ENCODE results near the gene NRTN. TPM values are rescaled to one million over a fixed set of nuclear protein-coding genes. Genes with fewer than 3 reads are reported as not detected.

The NRTN gene
- total and polyA plus RNA-seq, 2 of the 13 experiments (the other 11 are each of a cell fraction or from before 2014, with no cell fraction given) = 4.1 to 5.3 TPM

GRCh38 chr19:5805462-5806132, 730 bp downstream of the NRTN start (continued):
- peak; percentile 72; the same call in 1 of the 2 replicates for TF ChIP-seq ZBTB33 (CRISPR knock-in tag; IDR thresholded peaks at IDR 0.05)
- TF ChIP-seq BRCA1 (CRISPR knock-in tag; IDR thresholded peaks at IDR 0.05) = no peak
- peak; percentile 47 for TF ChIP-seq MED8 (CRISPR knock-in tag; IDR thresholded peaks at IDR 0.05; ENCODE audit: insufficient replicate concordance)
- TF ChIP-seq GATAD2A (CRISPR knock-in tag; IDR thresholded peaks at IDR 0.05) = peak; percentile 74
- no peak for TF ChIP-seq ZNF557 (CRISPR knock-in tag; IDR thresholded peaks at IDR 0.05)
- no peak for TF ChIP-seq GABPA (IDR thresholded peaks at IDR 0.05; ENCODE audit: low read depth, low read length)
- TF ChIP-seq GABPA (CRISPR knock-in tag; IDR thresholded peaks at IDR 0.05; ENCODE audit: low read depth) = no peak
- TF ChIP-seq CREB1 (IDR thresholded peaks at IDR 0.05) = no peak
- no peak for TF ChIP-seq CREB1 (CRISPR knock-in tag; IDR thresholded peaks at IDR 0.05)
- TF ChIP-seq NKX3-1 (CRISPR knock-in tag; IDR thresholded peaks at IDR 0.05) = no peak
- no peak for TF ChIP-seq NFATC3 (CRISPR knock-in tag; IDR thresholded peaks at IDR 0.05)
- no peak for TF ChIP-seq PRMT3 (CRISPR knock-in tag; IDR thresholded peaks at IDR 0.05; ENCODE audit: borderline replicate concordance, low read depth)
- no peak for TF ChIP-seq KLF16 (CRISPR knock-in tag; IDR thresholded peaks at IDR 0.05)
- TF ChIP-seq ZNF484 (CRISPR knock-in tag; IDR thresholded peaks at IDR 0.05; ENCODE audit: borderline replicate concordance, low read depth) = no peak
- no peak for TF ChIP-seq ZNF552 (CRISPR knock-in tag; IDR thresholded peaks at IDR 0.05; ENCODE audit: borderline replicate concordance)
- TF ChIP-seq ZNF878 (CRISPR knock-in tag; IDR thresholded peaks at IDR 0.05) = no peak
- no peak for TF ChIP-seq ZNF691 (CRISPR knock-in tag; IDR thresholded peaks at IDR 0.05; ENCODE audit: borderline replicate concordance, low read depth)
- TF ChIP-seq, protein P1, sequence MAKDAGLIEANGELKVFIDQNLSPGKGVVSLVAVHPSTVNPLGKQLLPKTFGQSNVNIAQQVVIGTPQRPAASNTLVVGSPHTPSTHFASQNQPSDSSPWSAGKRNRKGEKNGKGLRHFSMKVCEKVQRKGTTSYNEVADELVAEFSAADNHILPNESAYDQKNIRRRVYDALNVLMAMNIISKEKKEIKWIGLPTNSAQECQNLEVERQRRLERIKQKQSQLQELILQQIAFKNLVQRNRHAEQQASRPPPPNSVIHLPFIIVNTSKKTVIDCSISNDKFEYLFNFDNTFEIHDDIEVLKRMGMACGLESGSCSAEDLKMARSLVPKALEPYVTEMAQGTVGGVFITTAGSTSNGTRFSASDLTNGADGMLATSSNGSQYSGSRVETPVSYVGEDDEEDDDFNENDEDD (CRISPR knock-in tag; IDR thresholded peaks at IDR 0.05; ENCODE audit: borderline replicate concordance) = no peak
- no peak for TF ChIP-seq CBX1 (IDR thresholded peaks at IDR 0.05; ENCODE audit: low read depth)
- peak; percentile 63; the same call in 1 of the 2 replicates for TF ChIP-seq ZNF124 (CRISPR knock-in tag; IDR thresholded peaks at IDR 0.05)
- TF ChIP-seq NR3C1 (CRISPR knock-in tag; IDR thresholded peaks at IDR 0.05) = no peak
- TF ChIP-seq ZNF512B (CRISPR knock-in tag; IDR thresholded peaks at IDR 0.05; ENCODE audit: borderline replicate concordance) = no peak
- no peak for TF ChIP-seq ZNF713 (CRISPR knock-in tag; IDR thresholded peaks at IDR 0.05)
- no peak for TF ChIP-seq PLSCR1 (CRISPR knock-in tag; IDR thresholded peaks at IDR 0.05; ENCODE audit: borderline replicate concordance)
